Measurements from ENCODE around the gene LLGL2.

- TF ChIP-seq CTCF (IDR thresholded peaks at IDR 0.05): no peak
- no peak for TF ChIP-seq EP300 (IDR thresholded peaks at IDR 0.05)
- TF ChIP-seq POLR2A (IDR thresholded peaks at IDR 0.05): no peak
- TF ChIP-seq POLR2AphosphoS5 (IDR thresholded peaks at IDR 0.05): no peak
Measured at GRCh38 chr17:75508931-75509361, 16.6 kb upstream of the LLGL2 start.

All from stomach (tissue), 4 donors.